ENCODE data around the gene CFAP53.

GRCh38 chr18:50315100-50315871, 49.0 kb upstream of the CFAP53 start:
- TF ChIP-seq, protein P1, sequence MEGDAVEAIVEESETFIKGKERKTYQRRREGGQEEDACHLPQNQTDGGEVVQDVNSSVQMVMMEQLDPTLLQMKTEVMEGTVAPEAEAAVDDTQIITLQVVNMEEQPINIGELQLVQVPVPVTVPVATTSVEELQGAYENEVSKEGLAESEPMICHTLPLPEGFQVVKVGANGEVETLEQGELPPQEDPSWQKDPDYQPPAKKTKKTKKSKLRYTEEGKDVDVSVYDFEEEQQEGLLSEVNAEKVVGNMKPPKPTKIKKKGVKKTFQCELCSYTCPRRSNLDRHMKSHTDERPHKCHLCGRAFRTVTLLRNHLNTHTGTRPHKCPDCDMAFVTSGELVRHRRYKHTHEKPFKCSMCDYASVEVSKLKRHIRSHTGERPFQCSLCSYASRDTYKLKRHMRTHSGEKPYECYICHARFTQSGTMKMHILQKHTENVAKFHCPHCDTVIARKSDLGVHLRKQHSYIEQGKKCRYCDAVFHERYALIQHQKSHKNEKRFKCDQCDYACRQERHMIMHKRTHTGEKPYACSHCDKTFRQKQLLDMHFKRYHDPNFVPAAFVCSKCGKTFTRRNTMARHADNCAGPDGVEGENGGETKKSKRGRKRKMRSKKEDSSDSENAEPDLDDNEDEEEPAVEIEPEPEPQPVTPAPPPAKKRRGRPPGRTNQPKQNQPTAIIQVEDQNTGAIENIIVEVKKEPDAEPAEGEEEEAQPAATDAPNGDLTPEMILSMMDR (IDR thresholded peaks at IDR 0.05; ENCODE audit: insufficient read depth, low read depth, low read length), result no peak
- no peak for TF ChIP-seq EZH2 (IDR thresholded peaks at IDR 0.05; ENCODE audit: insufficient read depth, low read length)

Measured in astrocyte (in vitro differentiated cells and primary cell).